Measurements from ENCODE around the gene SPATS1. TPM values are rescaled to one million over a fixed set of nuclear protein-coding genes. Genes with fewer than 3 reads are reported as not detected.

Gene SPATS1
- total and polyA plus RNA-seq, 2 of the 13 experiments (the other 11 are each of a cell fraction or from before 2014, with no cell fraction given): not detected

GRCh38 chr6:44387346-44388134, 45.1 kb downstream of the SPATS1 start, which contains the start of gene CDC5L (continued):
- TF ChIP-seq ZMAT3 (CRISPR knock-in tag; conservative IDR thresholded peaks at IDR 0.05) (no peak; the same call in 1 of the 2 replicates), ZBTB38 (CRISPR knock-in tag; IDR thresholded peaks at IDR 0.05) (peak; percentile 69; the same call in 1 of the 2 replicates), MXD3 (CRISPR knock-in tag; IDR thresholded peaks at IDR 0.05) (peak; percentile 80; the same call in 1 of the 2 replicates), ZNF460 (CRISPR knock-in tag; IDR thresholded peaks at IDR 0.05; ENCODE audit: borderline replicate concordance) (no peak; the same call in 1 of the 2 replicates), DMAP1 (CRISPR knock-in tag; IDR thresholded peaks at IDR 0.05) (peak; percentile 77; the same call in 1 of the 2 replicates), ZNF816 (CRISPR knock-in tag; IDR thresholded peaks at IDR 0.05; ENCODE audit: borderline replicate concordance) (peak; percentile 96; the same call in 1 of the 2 replicates), ZNF773 (CRISPR knock-in tag; IDR thresholded peaks at IDR 0.05; ENCODE audit: borderline replicate concordance) (no peak), HMGA1 (CRISPR knock-in tag; conservative IDR thresholded peaks at IDR 0.05) (no peak), ZNF367 (CRISPR knock-in tag; IDR thresholded peaks at IDR 0.05; ENCODE audit: borderline replicate concordance) (no peak), KDM5A (IDR thresholded peaks at IDR 0.05; ENCODE audit: borderline replicate concordance, low read length) (peak; percentile 93), ZBTB8A (CRISPR knock-in tag; IDR thresholded peaks at IDR 0.05; ENCODE audit: borderline replicate concordance, low read depth) (no peak), ZNF564 (CRISPR knock-in tag; IDR thresholded peaks at IDR 0.05) (0 out of 2 replicates have a peak, but pooled peaks have one; percentile 17), CBX5 (CRISPR knock-in tag; IDR thresholded peaks at IDR 0.05; ENCODE audit: borderline replicate concordance) (peak; percentile 87; the same call in 1 of the 2 replicates), MYC (CRISPR knock-in tag; IDR thresholded peaks at IDR 0.05; ENCODE audit: borderline replicate concordance) (peak; percentile 74; the same call in 1 of the 2 replicates), ZNF282 (IDR thresholded peaks at IDR 0.05; ENCODE audit: partially characterized antibody) (no peak), ZNF710 (CRISPR knock-in tag; IDR thresholded peaks at IDR 0.05; ENCODE audit: borderline replicate concordance) (peak; percentile 61; the same call in 1 of the 2 replicates), HNRNPLL (IDR thresholded peaks at IDR 0.05; ENCODE audit: low read depth, low read length, poor library complexity, severe bottlenecking) (peak; percentile 62), ZNF382 (CRISPR knock-in tag; IDR thresholded peaks at IDR 0.05; ENCODE audit: borderline replicate concordance) (no peak), TRIM24 (CRISPR knock-in tag; IDR thresholded peaks at IDR 0.05) (no peak), ZNF589 (CRISPR knock-in tag; conservative IDR thresholded peaks at IDR 0.05) (no peak; the same call in none of the 2 replicates), IRF9 (CRISPR knock-in tag; IDR thresholded peaks at IDR 0.05; ENCODE audit: borderline replicate concordance) (peak; percentile 95), YEATS2 (CRISPR knock-in tag; IDR thresholded peaks at IDR 0.05; ENCODE audit: borderline replicate concordance) (peak; percentile 98), ZNF256 (CRISPR knock-in tag; conservative IDR thresholded peaks at IDR 0.05) (peak; percentile 84; the same call in 1 of the 2 replicates), ZBTB1 (CRISPR knock-in tag; IDR thresholded peaks at IDR 0.05; ENCODE audit: borderline replicate concordance) (no peak), ARHGAP35 (CRISPR knock-in tag; IDR thresholded peaks at IDR 0.05; ENCODE audit: borderline replicate concordance) (peak; percentile 93)

All from HepG2 (cell line).